Liver (tissue), 3 donors: ENCODE measurements around the gene PPP2CA.

Experiments
- EGR1 ChIP-seq, 2 donors: IDR thresholded peaks; 2 replicates each; pipeline ENCODE4 v1.6.1; 2016 to 2018; ENCODE audit warnings: antibody characterized with exemption in 2 of 2, low read depth in 2 of 2
- FOXA1 ChIP-seq: IDR thresholded peaks from 2 replicates; pipeline ENCODE4 v1.6.1; 2016; ENCODE audit warnings: antibody characterized with exemption
- NR2F2 ChIP-seq: IDR thresholded peaks from 2 replicates; pipeline ENCODE4 v1.6.1; 2016; ENCODE audit warnings: antibody characterized with exemption
- RAD21 ChIP-seq, 2 donors: IDR thresholded peaks; 2 replicates each; pipeline ENCODE4 v1.6.1; 2016; ENCODE audit warnings: antibody characterized with exemption in 2 of 2, mild to moderate bottlenecking in 2 of 2
- TAF1 ChIP-seq: conservative IDR thresholded peaks from 2 replicates; pipeline ENCODE4 v1.6.1; 2016; ENCODE audit warnings: antibody characterized with exemption, mild to moderate bottlenecking
- YY1 ChIP-seq: IDR thresholded peaks from 2 replicates; pipeline ENCODE4 v1.6.1; 2016; ENCODE audit warnings: antibody characterized with exemption, mild to moderate bottlenecking
- TF ChIP-seq, protein P1 (sequence below): IDR thresholded peaks from 2 replicates; pipeline ENCODE4 v1.6.1; 2016; ENCODE audit warnings: antibody characterized with exemption
- TF ChIP-seq, protein P2 (sequence below): fragments of 150-350 bp; IDR thresholded peaks from 2 replicates; pipeline ENCODE4 v1.5.1; 2017; ENCODE audit warnings: improper control_type of control experiment, low read depth, low read length; ENCODE audit not compliant: missing input control
- TF ChIP-seq, protein P3 (sequence below): IDR thresholded peaks from 2 replicates; pipeline ENCODE4 v1.6.1; 2016; ENCODE audit warnings: antibody characterized with exemption, mild to moderate bottlenecking
- TF ChIP-seq, protein P4 (sequence below): IDR thresholded peaks from 2 replicates; pipeline ENCODE4 v1.6.1; 2016; ENCODE audit warnings: antibody characterized with exemption
- TF ChIP-seq, protein P5 (sequence below): IDR thresholded peaks from 2 replicates; pipeline ENCODE4 v1.6.1; 2016; ENCODE audit warnings: antibody characterized with exemption
- donor health status: healthy.
- donor health status: healthy.

DNA sequence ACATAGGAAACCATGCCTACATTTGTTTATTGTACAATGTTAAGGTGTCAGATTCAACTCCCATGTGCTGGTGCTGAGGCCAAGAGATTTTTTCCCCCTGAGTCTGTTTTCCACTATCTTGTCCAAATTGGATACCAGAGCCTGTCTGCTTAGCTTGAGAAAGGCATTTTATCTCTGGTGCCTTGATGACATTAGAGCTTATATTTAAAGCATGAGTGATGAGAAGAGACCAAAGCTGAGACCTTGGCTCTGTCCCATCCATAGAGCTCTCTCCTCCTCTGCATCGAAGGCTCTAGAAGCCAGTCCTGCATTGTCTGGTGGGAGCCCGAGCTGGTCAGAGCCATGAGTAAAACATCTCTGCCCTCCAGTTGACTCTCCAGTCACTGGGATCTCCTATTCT lies 10.4 kb upstream of the PPP2CA start:
- TF ChIP-seq, protein P1, sequence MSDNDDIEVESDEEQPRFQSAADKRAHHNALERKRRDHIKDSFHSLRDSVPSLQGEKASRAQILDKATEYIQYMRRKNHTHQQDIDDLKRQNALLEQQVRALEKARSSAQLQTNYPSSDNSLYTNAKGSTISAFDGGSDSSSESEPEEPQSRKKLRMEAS, result no peak
- TF ChIP-seq, protein P2, sequence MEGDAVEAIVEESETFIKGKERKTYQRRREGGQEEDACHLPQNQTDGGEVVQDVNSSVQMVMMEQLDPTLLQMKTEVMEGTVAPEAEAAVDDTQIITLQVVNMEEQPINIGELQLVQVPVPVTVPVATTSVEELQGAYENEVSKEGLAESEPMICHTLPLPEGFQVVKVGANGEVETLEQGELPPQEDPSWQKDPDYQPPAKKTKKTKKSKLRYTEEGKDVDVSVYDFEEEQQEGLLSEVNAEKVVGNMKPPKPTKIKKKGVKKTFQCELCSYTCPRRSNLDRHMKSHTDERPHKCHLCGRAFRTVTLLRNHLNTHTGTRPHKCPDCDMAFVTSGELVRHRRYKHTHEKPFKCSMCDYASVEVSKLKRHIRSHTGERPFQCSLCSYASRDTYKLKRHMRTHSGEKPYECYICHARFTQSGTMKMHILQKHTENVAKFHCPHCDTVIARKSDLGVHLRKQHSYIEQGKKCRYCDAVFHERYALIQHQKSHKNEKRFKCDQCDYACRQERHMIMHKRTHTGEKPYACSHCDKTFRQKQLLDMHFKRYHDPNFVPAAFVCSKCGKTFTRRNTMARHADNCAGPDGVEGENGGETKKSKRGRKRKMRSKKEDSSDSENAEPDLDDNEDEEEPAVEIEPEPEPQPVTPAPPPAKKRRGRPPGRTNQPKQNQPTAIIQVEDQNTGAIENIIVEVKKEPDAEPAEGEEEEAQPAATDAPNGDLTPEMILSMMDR, result no peak
- TF ChIP-seq FOXA1 (no peak), EGR1 (IDR thresholded peaks at IDR 0.05; ENCODE audit: low read depth in 2 of 2) (no peak), TAF1 (no peak), YY1 (no peak), RAD21 (IDR thresholded peaks at IDR 0.05) (no peak), NR2F2 (no peak)
- TF ChIP-seq, protein P3, sequence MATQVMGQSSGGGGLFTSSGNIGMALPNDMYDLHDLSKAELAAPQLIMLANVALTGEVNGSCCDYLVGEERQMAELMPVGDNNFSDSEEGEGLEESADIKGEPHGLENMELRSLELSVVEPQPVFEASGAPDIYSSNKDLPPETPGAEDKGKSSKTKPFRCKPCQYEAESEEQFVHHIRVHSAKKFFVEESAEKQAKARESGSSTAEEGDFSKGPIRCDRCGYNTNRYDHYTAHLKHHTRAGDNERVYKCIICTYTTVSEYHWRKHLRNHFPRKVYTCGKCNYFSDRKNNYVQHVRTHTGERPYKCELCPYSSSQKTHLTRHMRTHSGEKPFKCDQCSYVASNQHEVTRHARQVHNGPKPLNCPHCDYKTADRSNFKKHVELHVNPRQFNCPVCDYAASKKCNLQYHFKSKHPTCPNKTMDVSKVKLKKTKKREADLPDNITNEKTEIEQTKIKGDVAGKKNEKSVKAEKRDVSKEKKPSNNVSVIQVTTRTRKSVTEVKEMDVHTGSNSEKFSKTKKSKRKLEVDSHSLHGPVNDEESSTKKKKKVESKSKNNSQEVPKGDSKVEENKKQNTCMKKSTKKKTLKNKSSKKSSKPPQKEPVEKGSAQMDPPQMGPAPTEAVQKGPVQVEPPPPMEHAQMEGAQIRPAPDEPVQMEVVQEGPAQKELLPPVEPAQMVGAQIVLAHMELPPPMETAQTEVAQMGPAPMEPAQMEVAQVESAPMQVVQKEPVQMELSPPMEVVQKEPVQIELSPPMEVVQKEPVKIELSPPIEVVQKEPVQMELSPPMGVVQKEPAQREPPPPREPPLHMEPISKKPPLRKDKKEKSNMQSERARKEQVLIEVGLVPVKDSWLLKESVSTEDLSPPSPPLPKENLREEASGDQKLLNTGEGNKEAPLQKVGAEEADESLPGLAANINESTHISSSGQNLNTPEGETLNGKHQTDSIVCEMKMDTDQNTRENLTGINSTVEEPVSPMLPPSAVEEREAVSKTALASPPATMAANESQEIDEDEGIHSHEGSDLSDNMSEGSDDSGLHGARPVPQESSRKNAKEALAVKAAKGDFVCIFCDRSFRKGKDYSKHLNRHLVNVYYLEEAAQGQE, result no peak
- TF ChIP-seq, protein P4, sequence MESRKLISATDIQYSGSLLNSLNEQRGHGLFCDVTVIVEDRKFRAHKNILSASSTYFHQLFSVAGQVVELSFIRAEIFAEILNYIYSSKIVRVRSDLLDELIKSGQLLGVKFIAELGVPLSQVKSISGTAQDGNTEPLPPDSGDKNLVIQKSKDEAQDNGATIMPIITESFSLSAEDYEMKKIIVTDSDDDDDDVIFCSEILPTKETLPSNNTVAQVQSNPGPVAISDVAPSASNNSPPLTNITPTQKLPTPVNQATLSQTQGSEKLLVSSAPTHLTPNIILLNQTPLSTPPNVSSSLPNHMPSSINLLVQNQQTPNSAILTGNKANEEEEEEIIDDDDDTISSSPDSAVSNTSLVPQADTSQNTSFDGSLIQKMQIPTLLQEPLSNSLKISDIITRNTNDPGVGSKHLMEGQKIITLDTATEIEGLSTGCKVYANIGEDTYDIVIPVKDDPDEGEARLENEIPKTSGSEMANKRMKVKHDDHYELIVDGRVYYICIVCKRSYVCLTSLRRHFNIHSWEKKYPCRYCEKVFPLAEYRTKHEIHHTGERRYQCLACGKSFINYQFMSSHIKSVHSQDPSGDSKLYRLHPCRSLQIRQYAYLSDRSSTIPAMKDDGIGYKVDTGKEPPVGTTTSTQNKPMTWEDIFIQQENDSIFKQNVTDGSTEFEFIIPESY, result no peak
- TF ChIP-seq, protein P5, sequence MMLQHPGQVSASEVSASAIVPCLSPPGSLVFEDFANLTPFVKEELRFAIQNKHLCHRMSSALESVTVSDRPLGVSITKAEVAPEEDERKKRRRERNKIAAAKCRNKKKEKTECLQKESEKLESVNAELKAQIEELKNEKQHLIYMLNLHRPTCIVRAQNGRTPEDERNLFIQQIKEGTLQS, result no peak
